ENCODE measurements around the gene COX17. TPM values are rescaled to one million over a fixed set of nuclear protein-coding genes. Genes with fewer than 3 reads are reported as not detected.

COX17 gene
- total RNA-seq, 1 donor from 2014 or later = 64.9 TPM

GRCh38 chr3:119624002-119624720 is 53.0 kb downstream of the COX17 start:
- Mint-ChIP-seq H3K27ac (no peak overlapping the region), H3K4me1 (ENCODE audit: low read depth) (peaks cover 21% of the 10 kb centered on the region), H3K27me3 (ENCODE audit: low read depth) (peaks cover 2% of the 10 kb centered on the region), H3K36me3 (ENCODE audit: low read depth) (no peaks in the 10 kb centered on the region), H3K9me3 (no peaks in the 10 kb centered on the region), H3K4me3 (ENCODE audit: low read depth) (no peak overlapping the region)
- intact Hi-C loops (cut with micrococcal nuclease) = no loop called here
- no peak for DNase-seq (ENCODE audit: low spot score)

- intact Hi-C loops (cut with micrococcal nuclease) = no loop called here
- H3K4me3 Mint-ChIP-seq (ENCODE audit: low read depth) = no peak overlapping the region
- H3K4me1 Mint-ChIP-seq (ENCODE audit: low read depth) = no peaks in the 10 kb centered on the region
- H3K27me3 Mint-ChIP-seq (ENCODE audit: low read depth) = peaks cover 3% of the 10 kb centered on the region
- H3K9me3 Mint-ChIP-seq = no peaks in the 10 kb centered on the region
- no peak overlapping the region for H3K27ac Mint-ChIP-seq
- H3K36me3 Mint-ChIP-seq (ENCODE audit: low read depth) = no peaks in the 10 kb centered on the region
- DNase-seq (ENCODE audit: low spot score) = no peak
Observed at GRCh38 chr3:119620899-119621298, 56.3 kb downstream of the COX17 start.

Other genes starting within 250 kb of the COX17 start
- gene TMEM39A, start 213.8 kb downstream of the COX17 start, total RNA-seq = 50.4 and 58.4 TPM in 2 replicates
- 24.2 and 27.5 TPM in 2 replicates for gene POGLUT1, start 208.4 kb downstream of the COX17 start, total RNA-seq
- gene TIMMDC1, start 178.9 kb downstream of the COX17 start, total RNA-seq = 93.6 and 101 TPM in 2 replicates
- gene CD80, start 117.8 kb downstream of the COX17 start, total RNA-seq = 6.8 TPM in 2 replicates
- 5.5 and 6.3 TPM in 2 replicates for gene ADPRH, start 97.9 kb downstream of the COX17 start, total RNA-seq
- gene PLA1A, start 79.5 kb downstream of the COX17 start, total RNA-seq = not detected in 2 replicates
- 0.74 and 0.94 TPM in 2 replicates for gene POPDC2, start 16.8 kb downstream of the COX17 start, total RNA-seq
- gene CFAP91, start 25.6 kb upstream of the COX17 start, total RNA-seq = not detected in 2 replicates
- gene NR1I2, start 104.7 kb upstream of the COX17 start, total RNA-seq = 0.11 TPM in 2 replicates

Measured in activated T-helper 2 cell treated with anti-CD3 and anti-CD28 coated beads, Interferon-gamma antibody, Interleukin-2, Interleukin-4, amounts not matched to agents 10 μg/mL and 5 μg/mL and 100 μg/mL, durations not matched to agents 14 hours and 24 hours and 36 hours (primary cell).